DOHH2 (cell line): ENCODE measurements around the gene CSNK2A1.

Source experiments
- H3F3A ChIP-seq: fragments of 200-600 bp; sonication (generic), shearing (Covaris generic); 2 replicates; pipeline ENCODE4 v1.6.0; 2016; ENCODE audit warnings: antibody characterized with exemption, mild to moderate bottlenecking; ENCODE audit not compliant: control insufficient read depth, insufficient read depth
- H3K27ac ChIP-seq: fragments of 200-600 bp; sonication (generic); 2 replicates; pipeline ENCODE4 v1.5.1; 2014; ENCODE audit warnings: low read depth, mild to moderate bottlenecking, low read length, moderate library complexity
- H3K27me3 ChIP-seq: fragments of 200-600 bp; sonication (generic); 2 replicates; pipeline ENCODE4 v1.6.1; 2014; ENCODE audit warnings: mild to moderate bottlenecking, low read length, mixed read lengths; ENCODE audit not compliant: control insufficient read depth
- H3K36me3 ChIP-seq: fragments of 200-600 bp; sonication (generic); 2 replicates; pipeline ENCODE4 v1.6.1; 2014; ENCODE audit warnings: mild to moderate bottlenecking, low read length, moderate library complexity, mixed read lengths; ENCODE audit not compliant: control insufficient read depth
- H3K4me1 ChIP-seq: fragments of 200-600 bp; sonication (generic); 2 replicates; pipeline ENCODE4 v1.6.1; 2014; ENCODE audit warnings: mild to moderate bottlenecking, low read length, mixed read lengths; ENCODE audit not compliant: control insufficient read depth
- H3K4me2 ChIP-seq: fragments of 200-600 bp; sonication (generic); 2 replicates; pipeline ENCODE4 v1.6.0; 2014; ENCODE audit warnings: mild to moderate bottlenecking, low read length, moderate library complexity
- H3K4me3 ChIP-seq: fragments of 200-600 bp; sonication (generic); 2 replicates; pipeline ENCODE4 v1.5.1; 2014; ENCODE audit warnings: mild to moderate bottlenecking, low read length, mixed read lengths
- H3K79me2 ChIP-seq: fragments of 200-600 bp; sonication (generic); 2 replicates; pipeline ENCODE4 v1.6.1; 2014; ENCODE audit warnings: mild to moderate bottlenecking, low read length, mixed read lengths; ENCODE audit not compliant: control insufficient read depth
- H3K9me2 ChIP-seq: fragments of 200-600 bp; sonication (generic); replicated peaks from 2 replicates; pipeline ENCODE4 v1.6.1; 2014; ENCODE audit warnings: mild to moderate bottlenecking, low read length, mixed read lengths; ENCODE audit not compliant: control insufficient read depth
- H3K9me3 ChIP-seq: fragments of 200-600 bp; sonication (generic); 2 replicates; pipeline ENCODE4 v1.6.1; 2014; ENCODE audit warnings: antibody characterized with exemption, low read length, mixed read lengths; ENCODE audit not compliant: control insufficient read depth, insufficient read depth
- H4K20me1 ChIP-seq: fragments of 200-600 bp; sonication (generic); 2 replicates; pipeline ENCODE4 v1.6.0; 2014; ENCODE audit warnings: low read depth, mild to moderate bottlenecking, antibody characterized with exemption, low read length, moderate library complexity; ENCODE audit not compliant: control insufficient read depth, insufficient read depth
- EZH2phosphoT487 ChIP-seq: fragments of 200-600 bp; sonication (generic); IDR thresholded peaks from 2 replicates; pipeline ENCODE4 v1.6.1; 2017; ENCODE audit warnings: borderline replicate concordance, mild to moderate bottlenecking, antibody characterized with exemption, low read length, moderate library complexity, mixed read lengths
- TF ChIP-seq, protein P1 (sequence below): fragments of 200-600 bp; sonication (generic); IDR thresholded peaks from one replicate; pipeline ENCODE4 v1.5.1; 2014; ENCODE audit warnings: antibody characterized with exemption, mild to moderate bottlenecking, low read depth, low read length; ENCODE audit not compliant: poor library complexity, severe bottlenecking

CSNK2A1 gene

GRCh38 chr20:530321-530720 is 13.3 kb downstream of the CSNK2A1 start:
- Histone ChIP-seq H4K20me1 (peaks cover 21% of the 10 kb centered on the region), H3K4me3 (no peak overlapping the region), H3K9me2 (no peaks in the 10 kb centered on the region), H3K27me3 (no peaks in the 10 kb centered on the region), H3F3A (no peaks in the 10 kb centered on the region), H3K27ac (no peak overlapping the region), H3K4me1 (peaks cover 21% of the 10 kb centered on the region), H3K9me3 (no peaks in the 10 kb centered on the region), H3K36me3 (peaks cover 61% of the 10 kb centered on the region), H3K79me2 (peaks cover 96% of the 10 kb centered on the region), H3K4me2 (no peak overlapping the region)
- TF ChIP-seq EZH2phosphoT487, result no peak
- TF ChIP-seq, protein P1, sequence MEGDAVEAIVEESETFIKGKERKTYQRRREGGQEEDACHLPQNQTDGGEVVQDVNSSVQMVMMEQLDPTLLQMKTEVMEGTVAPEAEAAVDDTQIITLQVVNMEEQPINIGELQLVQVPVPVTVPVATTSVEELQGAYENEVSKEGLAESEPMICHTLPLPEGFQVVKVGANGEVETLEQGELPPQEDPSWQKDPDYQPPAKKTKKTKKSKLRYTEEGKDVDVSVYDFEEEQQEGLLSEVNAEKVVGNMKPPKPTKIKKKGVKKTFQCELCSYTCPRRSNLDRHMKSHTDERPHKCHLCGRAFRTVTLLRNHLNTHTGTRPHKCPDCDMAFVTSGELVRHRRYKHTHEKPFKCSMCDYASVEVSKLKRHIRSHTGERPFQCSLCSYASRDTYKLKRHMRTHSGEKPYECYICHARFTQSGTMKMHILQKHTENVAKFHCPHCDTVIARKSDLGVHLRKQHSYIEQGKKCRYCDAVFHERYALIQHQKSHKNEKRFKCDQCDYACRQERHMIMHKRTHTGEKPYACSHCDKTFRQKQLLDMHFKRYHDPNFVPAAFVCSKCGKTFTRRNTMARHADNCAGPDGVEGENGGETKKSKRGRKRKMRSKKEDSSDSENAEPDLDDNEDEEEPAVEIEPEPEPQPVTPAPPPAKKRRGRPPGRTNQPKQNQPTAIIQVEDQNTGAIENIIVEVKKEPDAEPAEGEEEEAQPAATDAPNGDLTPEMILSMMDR, result no peak

DNA sequence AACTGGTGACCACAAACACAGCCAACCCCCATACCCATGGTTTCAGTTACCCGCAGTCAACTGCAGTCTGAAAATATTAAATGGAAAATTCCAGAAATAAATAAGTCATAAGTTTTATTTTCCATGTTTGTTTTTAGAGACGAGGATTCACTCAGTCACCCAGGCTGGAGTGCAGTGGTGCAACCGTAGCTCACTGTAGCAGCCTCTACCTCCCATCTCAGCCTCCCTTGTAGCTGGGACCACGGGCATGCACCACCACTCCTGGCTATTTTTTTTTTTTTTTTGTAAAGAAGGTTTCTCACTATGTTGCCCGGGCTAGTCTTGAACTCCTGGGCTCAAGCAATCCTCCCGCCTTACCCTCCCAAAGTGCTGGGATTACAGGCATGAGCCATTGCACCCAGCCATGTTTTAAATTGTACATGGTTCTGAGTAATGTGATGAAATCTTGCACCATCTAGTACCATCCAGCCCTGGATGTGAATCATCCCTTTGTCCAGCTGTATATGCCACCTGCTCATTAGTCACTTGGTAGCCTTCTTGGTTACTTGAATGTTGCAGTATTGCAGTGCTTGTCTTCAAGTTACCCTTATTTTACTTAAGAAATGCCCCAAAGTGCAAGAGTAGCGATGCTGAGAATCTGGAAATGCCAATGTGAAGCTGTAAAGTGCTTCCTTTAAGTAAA is 14.5 kb downstream of the CSNK2A1 start:
- Histone ChIP-seq H3K36me3 (peaks cover 65% of the 10 kb centered on the region), H3K27ac (no peak overlapping the region)

GRCh38 chr20:527571-527886 is 16.1 kb downstream of the CSNK2A1 start:
- Histone ChIP-seq H4K20me1 (0 out of 2 replicates have a peak, but pooled peaks cover 6% of the 10 kb centered on the region), H3K27ac (no peak overlapping the region), H3K27me3 (no peaks in the 10 kb centered on the region), H3K79me2 (peaks cover 94% of the 10 kb centered on the region), H3K9me2 (no peaks in the 10 kb centered on the region), H3K4me1 (no peaks in the 10 kb centered on the region), H3K4me3 (no peak overlapping the region), H3F3A (no peaks in the 10 kb centered on the region), H3K4me2 (no peak overlapping the region), H3K36me3 (peaks cover 67% of the 10 kb centered on the region), H3K9me3 (0 out of 2 replicates have a peak, but pooled peaks cover 2% of the 10 kb centered on the region)
- TF ChIP-seq, protein P1, result no peak
- TF ChIP-seq EZH2phosphoT487, result no peak

More for the DNA sequence above, 14.5 kb downstream of the CSNK2A1 start:
- Histone ChIP-seq H3K9me2 (no peaks in the 10 kb centered on the region), H3K79me2 (peaks cover 94% of the 10 kb centered on the region), H3K9me3 (no peaks in the 10 kb centered on the region), H3F3A (no peaks in the 10 kb centered on the region), H3K4me1 (peaks cover 9% of the 10 kb centered on the region), H4K20me1 (peaks cover 17% of the 10 kb centered on the region), H3K27me3 (no peaks in the 10 kb centered on the region), H3K4me3 (no peak overlapping the region), H3K4me2 (no peak overlapping the region)
- no peak for TF ChIP-seq EZH2phosphoT487
- TF ChIP-seq, protein P1, result no peak
